WI38 (cell line): Measurements from ENCODE around the gene B4GALT2.

ENCODE experiments used
- H3K4me3 ChIP-seq: 2 replicates; pipeline ENCODE4 v1.5.1; 2011; ENCODE audit warnings: low read depth, mild to moderate bottlenecking, control low read depth, low read length
- TF ChIP-seq, protein P1 (sequence below): IDR thresholded peaks from 2 replicates; pipeline ENCODE4 v1.5.1; 2012; ENCODE audit warnings: low read depth, mild to moderate bottlenecking, control low read depth, low read length

B4GALT2 gene

DNA sequence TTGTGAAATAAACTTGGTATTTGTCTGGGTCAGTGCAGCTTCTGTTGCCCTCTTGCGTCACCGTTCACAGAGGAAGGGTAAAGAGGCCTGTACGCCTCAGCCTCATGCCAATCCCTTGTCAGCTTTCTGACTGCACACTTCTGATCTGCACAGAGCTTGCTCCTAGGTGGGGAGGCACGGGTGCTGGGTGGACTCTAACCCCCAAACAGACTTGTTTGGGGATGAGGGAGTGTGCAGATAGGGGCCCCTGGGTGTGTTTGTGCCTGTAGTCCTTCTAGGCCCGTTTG is 803 bp upstream of the B4GALT2 start:
- H3K4me3 ChIP-seq: peak overlapping the region; percentile 66
- TF ChIP-seq, protein P1, sequence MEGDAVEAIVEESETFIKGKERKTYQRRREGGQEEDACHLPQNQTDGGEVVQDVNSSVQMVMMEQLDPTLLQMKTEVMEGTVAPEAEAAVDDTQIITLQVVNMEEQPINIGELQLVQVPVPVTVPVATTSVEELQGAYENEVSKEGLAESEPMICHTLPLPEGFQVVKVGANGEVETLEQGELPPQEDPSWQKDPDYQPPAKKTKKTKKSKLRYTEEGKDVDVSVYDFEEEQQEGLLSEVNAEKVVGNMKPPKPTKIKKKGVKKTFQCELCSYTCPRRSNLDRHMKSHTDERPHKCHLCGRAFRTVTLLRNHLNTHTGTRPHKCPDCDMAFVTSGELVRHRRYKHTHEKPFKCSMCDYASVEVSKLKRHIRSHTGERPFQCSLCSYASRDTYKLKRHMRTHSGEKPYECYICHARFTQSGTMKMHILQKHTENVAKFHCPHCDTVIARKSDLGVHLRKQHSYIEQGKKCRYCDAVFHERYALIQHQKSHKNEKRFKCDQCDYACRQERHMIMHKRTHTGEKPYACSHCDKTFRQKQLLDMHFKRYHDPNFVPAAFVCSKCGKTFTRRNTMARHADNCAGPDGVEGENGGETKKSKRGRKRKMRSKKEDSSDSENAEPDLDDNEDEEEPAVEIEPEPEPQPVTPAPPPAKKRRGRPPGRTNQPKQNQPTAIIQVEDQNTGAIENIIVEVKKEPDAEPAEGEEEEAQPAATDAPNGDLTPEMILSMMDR: no peak

DNA sequence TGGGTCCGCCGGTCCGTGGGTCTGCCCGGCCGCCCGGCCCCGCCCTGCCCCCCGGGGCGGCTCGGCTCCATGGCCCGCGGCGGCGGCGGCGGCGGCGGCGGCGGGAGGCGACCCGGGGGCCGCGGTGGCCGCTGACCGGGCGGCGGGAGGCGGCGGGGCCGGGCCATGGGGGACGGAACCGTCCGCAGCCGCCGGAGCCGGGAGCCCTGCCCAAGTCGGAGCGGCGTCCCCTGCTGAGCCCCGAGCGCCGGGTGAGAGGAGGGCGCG is 184 bp downstream of the B4GALT2 start:
- peak overlapping the region; percentile 66 for H3K4me3 ChIP-seq
- TF ChIP-seq, protein P1: no peak

DNA sequence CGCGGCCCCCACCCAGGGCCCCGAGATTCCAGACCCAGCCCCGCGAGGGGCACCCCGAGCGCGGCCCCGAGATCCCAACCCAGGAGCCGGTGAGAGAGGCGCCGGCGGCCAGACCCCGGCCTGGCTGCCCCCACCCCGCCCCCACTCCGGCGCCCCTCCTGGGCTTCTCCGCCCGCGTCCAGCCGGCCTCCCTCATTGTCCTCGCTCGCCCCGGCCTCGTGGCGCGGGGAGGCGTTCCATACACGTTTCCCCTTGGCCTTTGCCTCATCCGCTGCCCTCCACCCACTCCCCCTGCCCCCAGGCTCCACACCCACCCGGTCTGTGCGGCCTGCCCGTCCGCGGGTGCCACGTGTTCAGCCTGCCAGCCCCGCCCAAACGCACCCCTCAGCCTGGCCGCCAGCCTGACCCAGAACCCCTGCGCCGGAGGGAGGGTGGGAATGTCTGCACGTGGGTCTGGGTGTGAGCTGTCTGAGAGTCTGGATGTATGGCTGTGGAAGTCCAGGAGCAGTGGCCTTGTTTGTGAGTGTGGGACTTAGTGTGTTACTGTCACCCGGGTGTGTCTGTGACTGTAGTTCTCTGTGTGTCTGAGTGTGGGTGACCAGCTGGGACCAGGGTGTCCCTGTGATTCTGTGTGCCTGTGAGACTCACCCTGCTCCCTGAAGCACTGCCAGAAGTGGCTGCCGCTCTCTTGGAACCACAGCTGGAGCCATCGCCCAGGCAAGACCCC is 681 bp downstream of the B4GALT2 start:
- TF ChIP-seq, protein P1: no peak
- peak overlapping the region; percentile 66 for H3K4me3 ChIP-seq

DNA sequence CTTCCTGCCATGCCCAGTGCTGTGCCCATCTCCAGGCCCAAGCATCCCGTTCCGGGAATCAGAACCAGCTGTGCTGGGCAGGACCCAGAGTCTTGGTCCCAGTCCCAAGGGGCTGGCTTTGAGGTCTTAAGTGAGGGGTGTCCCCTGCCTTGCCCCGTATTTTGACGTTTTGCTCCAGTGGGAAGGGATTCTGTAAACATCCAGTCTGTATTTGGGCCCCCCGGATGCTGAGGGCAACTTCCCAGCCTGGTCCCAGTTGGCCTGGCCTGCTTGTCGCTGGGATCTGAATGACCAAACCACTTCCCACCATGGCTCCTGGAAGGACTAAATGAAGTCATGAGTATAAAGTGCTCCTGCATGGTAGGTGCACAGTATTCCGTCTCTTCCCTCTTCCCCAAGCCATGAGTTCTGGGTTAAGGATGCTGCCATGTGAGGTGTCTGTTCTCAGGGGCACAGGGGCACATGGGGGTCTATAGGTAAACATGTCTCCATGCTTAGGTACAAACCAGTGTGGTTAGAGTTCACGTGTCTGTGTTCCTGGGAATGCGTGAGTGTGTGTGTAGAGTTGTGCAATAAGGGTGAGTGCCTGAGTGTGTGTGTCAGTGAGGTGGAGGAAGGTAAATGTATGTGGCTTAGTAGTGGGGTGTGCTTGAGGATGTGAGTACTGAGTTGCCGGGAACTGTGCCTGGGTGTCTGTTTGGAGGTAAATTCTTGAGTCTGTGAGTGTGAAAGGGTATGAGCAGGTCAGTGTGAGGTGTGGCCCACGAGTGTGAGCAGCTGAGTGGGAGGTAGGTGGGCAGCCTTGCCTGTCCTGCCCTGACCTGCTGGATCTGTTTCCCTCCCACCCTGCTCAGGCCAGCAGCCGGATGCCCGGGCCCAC is 1.5 kb downstream of the B4GALT2 start:
- peak overlapping the region; percentile 66 for H3K4me3 ChIP-seq
- TF ChIP-seq, protein P1: no peak

DNA sequence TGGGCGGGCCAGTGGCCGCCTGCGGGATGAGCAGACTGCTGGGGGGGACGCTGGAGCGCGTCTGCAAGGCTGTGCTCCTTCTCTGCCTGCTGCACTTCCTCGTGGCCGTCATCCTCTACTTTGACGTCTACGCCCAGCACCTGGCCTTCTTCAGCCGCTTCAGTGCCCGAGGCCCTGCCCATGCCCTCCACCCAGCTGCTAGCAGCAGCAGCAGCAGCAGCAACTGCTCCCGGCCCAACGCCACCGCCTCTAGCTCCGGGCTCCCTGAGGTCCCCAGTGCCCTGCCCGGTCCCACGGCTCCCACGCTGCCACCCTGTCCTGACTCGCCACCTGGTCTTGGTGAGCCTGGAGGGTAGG is 2.1 kb downstream of the B4GALT2 start:
- H3K4me3 ChIP-seq: no peak overlapping the region
- TF ChIP-seq, protein P1: no peak

DNA sequence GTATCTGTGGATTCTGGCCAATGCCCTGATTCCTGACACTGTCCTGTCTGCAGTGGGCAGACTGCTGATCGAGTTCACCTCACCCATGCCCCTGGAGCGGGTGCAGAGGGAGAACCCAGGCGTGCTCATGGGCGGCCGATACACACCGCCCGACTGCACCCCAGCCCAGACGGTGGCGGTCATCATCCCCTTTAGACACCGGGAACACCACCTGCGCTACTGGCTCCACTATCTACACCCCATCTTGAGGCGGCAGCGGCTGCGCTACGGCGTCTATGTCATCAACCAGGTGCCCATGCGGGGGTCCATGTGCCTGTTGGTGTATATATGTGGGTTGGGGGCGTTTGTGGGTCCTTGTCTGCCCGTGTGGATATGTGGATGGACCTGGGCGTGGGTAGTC is 2.6 kb downstream of the B4GALT2 start:
- H3K4me3 ChIP-seq: no peak overlapping the region

DNA sequence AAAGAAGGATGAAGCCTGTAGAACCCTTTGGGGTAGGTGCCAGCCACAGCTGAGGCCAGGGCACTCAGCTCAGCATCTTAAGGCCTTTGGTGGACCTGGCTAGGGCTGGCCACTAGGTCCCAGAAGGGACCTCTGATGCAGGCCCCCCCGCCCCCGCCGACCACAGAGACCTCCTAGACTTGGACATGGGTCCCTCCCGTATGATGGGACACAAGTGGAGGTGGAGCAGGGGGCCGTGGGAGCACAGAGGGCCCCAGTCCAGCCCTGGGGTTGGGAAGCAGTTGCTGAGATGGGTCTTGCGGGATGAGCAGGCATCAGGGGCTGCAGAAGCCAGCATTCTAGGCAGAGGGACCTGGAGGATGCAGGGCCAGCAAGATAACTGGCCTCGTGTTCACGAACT is 3.2 kb downstream of the B4GALT2 start:
- TF ChIP-seq, protein P1: no peak
- H3K4me3 ChIP-seq: no peak overlapping the region

More for the DNA sequence above, 2.6 kb downstream of the B4GALT2 start:
- TF ChIP-seq, protein P1: no peak
